H1 (cell line): ENCODE data around the gene PRXL2B. TPM values are rescaled to one million over a fixed set of nuclear protein-coding genes. Genes with fewer than 3 reads are reported as not detected.

ENCODE experiments used
- CTCF ChIA-PET: fragments of 300-600 bp; sonication (Branson Sonifier 250); formaldehyde crosslinking; loops from one replicate; lab custom pipeline; 2021; ENCODE audit not compliant: partially characterized antibody; lab: Charles Lee
- POLR2A ChIA-PET: fragments of 300-600 bp; sonication (Branson Sonifier 250); formaldehyde crosslinking; loops from one replicate; lab custom pipeline; 2021; ENCODE audit warnings: inconsistent platforms; ENCODE audit not compliant: partially characterized antibody; lab: Charles Lee
- DNase-seq, 2 experiments: peaks; one replicate each; pipeline versions ENCODE4 v3.0.0 to v3.0.0-alpha.2; 2010 to 2022; ENCODE audit warnings: low spot score in 2 of 2, low read depth in 1 of 2, mixed read lengths in 1 of 2
- FAIRE-seq: peaks from 2 replicates; lab custom pipeline; 2011; peaks lifted over from hg19 to GRCh38; lab: Jason Lieb, UNC
- H2AFZ ChIP-seq: 2 replicates; pipeline ENCODE4 v1.8.1; 2012; ENCODE audit warnings: low read length, inconsistent platforms
- H2AK5ac ChIP-seq: 2 replicates; pipeline ENCODE4 v1.6.1; 2013; ENCODE audit warnings: low read depth, low read length
- H2BK120ac ChIP-seq: replicated peaks from 2 replicates; pipeline ENCODE3; 2013; ENCODE audit warnings: low read depth, low read length, inconsistent platforms
- H2BK12ac ChIP-seq: 2 replicates; pipeline ENCODE4 v1.6.1; 2013; ENCODE audit warnings: low read depth, low read length
- H2BK15ac ChIP-seq: 2 replicates; pipeline ENCODE4 v1.6.1; 2013; ENCODE audit warnings: low read length
- H2BK20ac ChIP-seq: 2 replicates; pipeline ENCODE4 v1.6.1; 2013; ENCODE audit warnings: low read length
- H2BK5ac ChIP-seq: 2 replicates; pipeline ENCODE4 v1.6.1; 2013; ENCODE audit warnings: low read depth, low read length
- H3K14ac ChIP-seq: 2 replicates; pipeline ENCODE4 v1.6.1; 2013; ENCODE audit warnings: inconsistent platforms; ENCODE audit not compliant: insufficient read length
- H3K18ac ChIP-seq: 2 replicates; pipeline ENCODE4 v1.6.1; 2013; ENCODE audit warnings: low read length; ENCODE audit errors: extremely low read depth
- H3K23ac ChIP-seq: 2 replicates; pipeline ENCODE4 v1.6.1; 2013; ENCODE audit warnings: inconsistent platforms; ENCODE audit not compliant: insufficient read length
- H3K23me2 ChIP-seq: 2 replicates; pipeline ENCODE4 v1.6.1; 2013; ENCODE audit warnings: low read depth, low read length
- H3K27ac ChIP-seq: 2 replicates; pipeline ENCODE4 v1.6.1; 2011; ENCODE audit warnings: low read depth, low read length, inconsistent platforms
- H3K27me3 ChIP-seq, 4 experiments: replicated peaks in 1 of 4; 1 replicate in 1 of 4; 2 replicates in 3 of 4; pipeline versions ENCODE4 v1.6.1 to v1.8.1; 2011 to 2013; ENCODE audit warnings: low read length in 3 of 4, mild to moderate bottlenecking in 3 of 4, inconsistent platforms in 2 of 4, mixed read lengths in 2 of 4, moderate library complexity in 1 of 4; ENCODE audit not compliant: control insufficient read depth in 3 of 4, insufficient read depth in 3 of 4; ENCODE audit errors: extremely low read depth in 1 of 4
- H3K36me3 ChIP-seq, 4 experiments: 2 replicates each; pipeline versions ENCODE4 v1.6.1 to v1.8.1; 2011 to 2013; ENCODE audit warnings: mild to moderate bottlenecking in 4 of 4, low read length in 3 of 4, moderate library complexity in 2 of 4, control low read depth in 1 of 4, inconsistent platforms in 1 of 4; ENCODE audit not compliant: insufficient read depth in 4 of 4, control insufficient read depth in 2 of 4
- H3K4ac ChIP-seq: replicated peaks from 2 replicates; pipeline ENCODE3; 2013; ENCODE audit warnings: low read length, low read depth, mixed read lengths, inconsistent platforms; ENCODE audit not compliant: insufficient read length
- H3K4me1 ChIP-seq, 4 experiments: replicated peaks in 1 of 4; 1 replicate in 1 of 4; 2 replicates in 3 of 4; pipeline versions ENCODE4 v1.6.1 to v1.8.1; 2011 to 2013; ENCODE audit warnings: low read length in 3 of 4, inconsistent platforms in 2 of 4, mixed read lengths in 1 of 4; ENCODE audit not compliant: insufficient read depth in 4 of 4, control insufficient read depth in 3 of 4
- H3K4me2 ChIP-seq, 2 experiments: 2 replicates each; pipeline versions ENCODE4 v1.6.1 to v1.8.1; 2011 to 2013; ENCODE audit warnings: low read depth in 2 of 2, low read length in 2 of 2, control low read depth in 1 of 2, inconsistent platforms in 1 of 2, mild to moderate bottlenecking in 1 of 2; ENCODE audit not compliant: insufficient read depth in 1 of 2
- H3K4me3 ChIP-seq, 4 experiments: fragments of 200-600, 300-600 bp in 1 of 4; sonication (generic), shearing (Covaris generic), sonication (Bioruptor Twin) in 1 of 4; 2 replicates each; pipeline versions ENCODE4 v1.5.1 to v1.8.1; 2011 to 2016; ENCODE audit warnings: low read length in 4 of 4, low read depth in 3 of 4, control low read depth in 2 of 4, inconsistent platforms in 2 of 4, mild to moderate bottlenecking in 2 of 4, mixed read lengths in 1 of 4, moderate library complexity in 1 of 4; ENCODE audit not compliant: insufficient read depth in 2 of 4; ENCODE audit errors: extremely low read depth in 1 of 4
- H3K56ac ChIP-seq: replicated peaks from 2 replicates; pipeline ENCODE3; 2013; ENCODE audit warnings: low read depth, mild to moderate bottlenecking, mixed read lengths, low read length, inconsistent platforms; ENCODE audit not compliant: insufficient read length
- H3K79me1 ChIP-seq: 2 replicates; pipeline ENCODE4 v1.6.1; 2013; ENCODE audit warnings: low read depth, low read length, control low read depth
- H3K79me2 ChIP-seq, 2 experiments: 2 replicates each; pipeline versions ENCODE4 v1.6.1 to v1.8.1; 2012 to 2013; ENCODE audit warnings: low read length in 2 of 2, mild to moderate bottlenecking in 2 of 2, inconsistent platforms in 1 of 2; ENCODE audit not compliant: insufficient read depth in 2 of 2, control insufficient read depth in 1 of 2
- H3K9ac ChIP-seq, 4 experiments: replicated peaks in 1 of 4; 1 replicate in 1 of 4; 2 replicates in 3 of 4; pipeline versions ENCODE4 v1.6.1 to v1.8.1; 2011 to 2013; ENCODE audit warnings: low read depth in 3 of 4, low read length in 3 of 4, control low read depth in 2 of 4, mild to moderate bottlenecking in 2 of 4, moderate library complexity in 2 of 4, inconsistent platforms in 1 of 4; ENCODE audit errors: extremely low read depth in 1 of 4
- H3K9me3 ChIP-seq, 2 experiments: 2 replicates each; pipeline versions ENCODE4 v1.6.1 to v1.8.1; 2012 to 2013; ENCODE audit warnings: mild to moderate bottlenecking in 2 of 2, moderate library complexity in 2 of 2, control low read depth in 1 of 2, inconsistent platforms in 1 of 2, low read depth in 1 of 2, low read length in 1 of 2, mixed read lengths in 1 of 2; ENCODE audit not compliant: insufficient read depth in 2 of 2
- H4K20me1 ChIP-seq, 2 experiments: replicated peaks in 1 of 2; 2 replicates each; pipeline versions ENCODE3 to v1.8.1; 2011 to 2013; ENCODE audit warnings: inconsistent platforms in 2 of 2, low read length in 2 of 2, mild to moderate bottlenecking in 1 of 2; ENCODE audit not compliant: insufficient read depth in 2 of 2, control insufficient read depth in 1 of 2
- H4K5ac ChIP-seq: 2 replicates; pipeline ENCODE4 v1.6.1; 2013; ENCODE audit warnings: low read length, low read depth, mixed read lengths, inconsistent platforms; ENCODE audit not compliant: insufficient read length
- H4K8ac ChIP-seq: 2 replicates; pipeline ENCODE4 v1.8.0; 2013; ENCODE audit warnings: mild to moderate bottlenecking, moderate library complexity, low read length, inconsistent platforms; ENCODE audit not compliant: insufficient read depth; ENCODE audit errors: extremely low read depth
- H4K91ac ChIP-seq: replicated peaks from 2 replicates; pipeline ENCODE3; 2013; ENCODE audit warnings: low read length, mixed read lengths, inconsistent platforms; ENCODE audit not compliant: insufficient read length
- CBX5 ChIP-seq: fragments of 300-800, 300-1000 bp; sonication (generic); IDR thresholded peaks from 2 replicates; pipeline ENCODE4 v1.7.1; 2016; ENCODE audit warnings: antibody characterized with exemption, low read length, low read depth
- WGBS, 2 experiments: shearing (Covaris generic) in 1 of 2; methylation state at CpG; one replicate each; pipeline versions ENCODE4 v1.1.6 to v1.1.7; 2013 to 2015; ENCODE audit warnings: low lambda C conversion rate in 2 of 2, mixed read lengths in 2 of 2, inconsistent platforms in 1 of 2, low coverage in 1 of 2, missing lambda C conversion rate in 1 of 2; ENCODE audit not compliant: insufficient replicate concordance in 2 of 2, insufficient coverage in 1 of 2, insufficient read length in 1 of 2; ENCODE audit errors: extremely low coverage in 1 of 2, missing lambda C conversion rate in 1 of 2; 5-methylcytosine and 5-hydroxymethylcytosine counted together
- polyA plus RNA-seq, 7 experiments: library from polyadenylated mRNA; depleted of rRNA in 3 of 7; stranded (reverse) in 5 of 7; unstranded in 2 of 7; fragments of >200 nt in 5 of 7; fragments of 200-250 nt in 2 of 7; gene quantifications; 1 replicate in 5 of 7; 2 replicates in 1 of 7; 4 replicates in 1 of 7; pipeline versions ENCODE4 v1.2.1 to v1.2.3, GENCODE V29; 2011 to 2013; ENCODE audit warnings: missing spikeins in 2 of 7, mixed read lengths in 2 of 7
- total RNA-seq: library from RNA; stranded (reverse); fragmentation: NEBNext Ultra II Directional; extraction: Animal tissue kit (Norgen Biotek cat#: 25700); gene quantifications from 2 replicates; pipeline ENCODE4 v1.2.1, GENCODE V29; 2021

PRXL2B gene
- total and polyA plus RNA-seq, 2 of the 8 experiments (the other 6 are each of a cell fraction or from before 2014, with no cell fraction given) = 35.3 to 46.0 TPM

DNA sequence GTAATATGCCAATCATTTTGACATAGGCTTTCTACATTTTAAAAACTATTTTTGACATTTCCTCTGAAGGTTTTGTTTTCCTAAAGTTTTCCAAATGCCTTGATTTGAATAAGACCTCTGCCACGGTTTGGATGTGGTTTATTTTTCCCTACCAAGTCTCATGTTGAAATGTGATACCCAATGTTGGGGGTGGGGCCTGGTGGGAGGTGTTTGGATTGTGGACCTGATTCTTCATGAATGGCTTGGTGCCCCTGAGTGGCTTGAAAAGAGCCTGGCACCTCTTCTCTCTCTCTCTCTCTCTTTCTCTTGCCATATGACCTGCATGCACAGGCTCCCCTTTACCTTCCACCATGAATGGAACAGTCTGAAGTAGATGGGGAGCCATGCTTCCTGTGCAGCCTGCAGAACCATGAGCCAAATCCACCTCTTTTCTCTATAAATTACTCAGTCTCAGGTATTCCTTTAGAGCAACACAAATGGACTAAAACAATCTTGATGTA, 31.4 kb downstream of the PRXL2B start:
- H3K14ac ChIP-seq = no peak overlapping the region
- TF ChIP-seq CBX5 = no peak

More for the DNA sequence above, 31.4 kb downstream of the PRXL2B start:
- Histone ChIP-seq H3K4me1 (peaks cover 0 to 3% (median 0%) of the 10 kb centered on the region in 4 experiments; a peak in 2 of 7 replicates), H3K56ac (no peak overlapping the region), H2BK5ac (no peak overlapping the region), H2BK15ac (no peak overlapping the region), H2BK120ac (no peak overlapping the region), H3K79me2 (no peaks in the 10 kb centered on the region), H4K5ac (no peak overlapping the region), H4K8ac (no peak overlapping the region), H2BK12ac (no peak overlapping the region), H3K23me2 (no peaks in the 10 kb centered on the region), H3K4me2 (no peak overlapping the region), H4K20me1 (no peaks in the 10 kb centered on the region), H3K23ac (no peak overlapping the region), H3K9me3 (peaks cover 3 to 19% of the 10 kb centered on the region in 2 experiments), H2AK5ac (no peak overlapping the region), H4K91ac (no peak overlapping the region), H3K27me3 (no peaks in the 10 kb centered on the region; a peak in 1 of 7 replicates), H2BK20ac (no peak overlapping the region), H2AFZ (no peak overlapping the region), H3K27ac (no peak overlapping the region), H3K4me3 (no peak overlapping the region), H3K9ac (no peak overlapping the region), H3K79me1 (no peaks in the 10 kb centered on the region), H3K36me3 (no peaks in the 10 kb centered on the region), H3K4ac (no peak overlapping the region), H3K18ac (no peak overlapping the region)
- ChIA-PET POLR2A (no interaction called here), CTCF (interaction anchor here (0.6 kb wide), 1 partner anchor 26 kb away, joined by 3 read pairs; no protein-coding TSS in a partner anchor)
- 35% methylated on average over 1 of the region's 1 CpG; no CpG with 5 or more reads in 1 of the 2 experiments for WGBS, 2 experiments
- no peak for FAIRE-seq
- DNase-seq = no peak
